Activated gamma-delta T cell treated with anti-CD3 and anti-CD28 coated beads, Interleukin-2, amount 50 U/mL, for 16 hours (primary cell): Measurements from ENCODE around the gene TMEM8B.
"Not testable (repeated sequence)": the region's sequence is repeated elsewhere in the genome, so short reads cannot be mapped to it uniquely, and the experiment has no call there.

ENCODE experiments used
- DNase-seq: peaks from one replicate; pipeline ENCODE4 v3.0.0-alpha.2; 2020; ENCODE audit warnings: low read depth

The TMEM8B gene

GRCh38 chr9:35906923-35907699 lies 78.1 kb downstream of the TMEM8B start:
- no peak for DNase-seq

GRCh38 chr9:35907711-35908503 lies 78.9 kb downstream of the TMEM8B start:
- DNase-seq = no peak

GRCh38 chr9:35908504-35909125 lies 79.6 kb downstream of the TMEM8B start:
- no peak for DNase-seq

- no peak for DNase-seq
These were observed 80.2 kb downstream of the TMEM8B start, which contains the start of gene SPAAR for GRCh38 chr9:35909274-35909673. Gene SPAAR (plus strand): TSS chr9:35909490. CDS start chr9:35910464, 974 bp downstream.

- no peak for DNase-seq
These were observed 80.9 kb downstream of the TMEM8B start for GRCh38 chr9:35909687-35910612.

- DNase-seq = no peak
These were observed 81.8 kb downstream of the TMEM8B start for GRCh38 chr9:35910613-35911359.

GRCh38 chr9:35911690-35912089 lies 82.7 kb downstream of the TMEM8B start:
- DNase-seq = no peak

- DNase-seq = no peak
These were observed 83.9 kb downstream of the TMEM8B start for GRCh38 chr9:35912791-35913400.

GRCh38 chr9:35913429-35913828 lies 84.4 kb downstream of the TMEM8B start:
- not testable (repeated sequence) for DNase-seq

GRCh38 chr9:35914301-35914807 lies 85.3 kb downstream of the TMEM8B start:
- no peak for DNase-seq
